DMS53 treated with DMSO at 0.1 percent for 48 hours (cell line): Measurements from ENCODE around the gene OR10G8.
A peak's percentile ranks its signal among the peaks of the same experiment; 100 is the strongest.
"Not testable (repeated sequence)": the region's sequence is repeated elsewhere in the genome, so short reads cannot be mapped to it uniquely, and the experiment has no call there.

Source experiments
- DNase-seq: peaks from one replicate; lab custom pipeline; 2025; ENCODE audit not compliant: unreplicated experiment; lab: John Stamatoyannopoulos, UW

The OR10G8 gene

DNA sequence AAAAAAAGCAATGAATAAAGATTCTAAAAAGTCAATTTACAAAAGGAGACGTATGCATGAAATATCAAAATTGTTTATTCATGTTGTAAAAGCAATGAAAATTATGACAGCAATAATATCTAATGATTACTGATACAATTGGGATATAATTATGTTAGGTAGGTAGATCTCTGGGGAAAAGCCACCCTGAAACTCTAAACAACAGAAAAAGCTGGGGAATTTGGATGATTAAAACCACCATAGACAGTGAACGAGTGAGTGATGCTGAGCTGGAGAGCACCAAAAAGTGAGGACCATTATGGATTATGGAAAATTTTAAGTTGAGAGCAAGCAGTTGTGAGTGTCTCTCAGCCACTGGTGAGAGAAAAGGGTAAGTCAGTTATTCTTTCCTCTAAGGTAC is at the start of gene OR10G8:
Gene OR10G8, plus strand, starts transcription at position 301 of the 400 bp plus-strand sequence. CDS start 2,825 bp downstream, outside the sequence.
- DNase-seq, result no peak

DNA sequence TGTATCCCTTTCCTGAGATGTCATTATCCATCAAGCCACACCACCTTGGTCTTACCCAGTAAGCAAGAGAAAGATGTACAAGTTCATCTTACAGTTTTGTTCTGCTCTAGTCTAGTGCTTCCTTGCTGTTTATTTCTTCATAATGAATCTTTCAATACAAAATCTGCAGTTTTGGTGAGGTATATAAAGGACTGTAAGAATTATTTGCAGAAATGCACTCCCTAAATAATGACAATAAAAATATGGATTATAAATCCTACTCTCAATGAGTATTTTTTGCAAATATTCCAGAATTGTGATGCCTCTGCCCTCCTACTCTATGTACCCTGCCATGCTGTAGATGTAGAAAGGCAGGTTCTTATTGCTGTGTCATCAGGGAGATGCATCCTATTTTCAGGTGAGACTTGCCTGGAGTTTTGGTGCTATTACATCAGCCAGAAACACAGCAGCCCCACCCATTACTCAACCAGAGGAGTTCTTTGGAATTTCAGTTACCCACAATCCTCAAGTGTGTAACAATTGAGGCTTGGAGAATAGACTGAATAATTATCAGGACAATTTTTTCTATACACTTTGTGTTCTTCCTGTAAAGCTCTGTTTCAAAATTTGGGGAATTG is 48.8 kb upstream of the OR10G8 start, which contains the start of gene OR10S1:
Gene OR10S1, minus strand, starts transcription at position 51 of the 617 bp plus-strand sequence. CDS start 117 bp downstream, outside the sequence.
- DNase-seq, result peak; percentile 21

DNA sequence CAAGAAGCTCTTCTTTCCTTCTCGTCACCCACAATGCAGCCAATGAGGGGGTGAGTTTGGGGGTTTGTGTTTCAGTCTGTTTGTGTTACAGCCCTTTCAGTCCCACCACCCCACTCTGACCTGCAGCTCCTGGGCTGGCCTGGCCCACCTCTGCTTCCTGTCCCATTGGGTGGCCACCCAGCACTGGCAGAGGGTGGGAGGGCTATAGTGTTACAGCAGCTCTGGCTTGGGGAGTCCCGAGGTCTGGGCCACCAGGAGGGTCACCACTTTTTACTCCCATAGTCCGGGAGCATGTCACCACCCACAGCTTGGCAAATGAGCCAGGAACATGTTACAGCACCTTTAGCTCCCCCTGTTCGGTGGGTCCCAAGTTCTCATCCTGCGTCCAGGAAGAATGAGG is 47.3 kb upstream of the OR10G8 start:
- DNase-seq, result no peak

DNA sequence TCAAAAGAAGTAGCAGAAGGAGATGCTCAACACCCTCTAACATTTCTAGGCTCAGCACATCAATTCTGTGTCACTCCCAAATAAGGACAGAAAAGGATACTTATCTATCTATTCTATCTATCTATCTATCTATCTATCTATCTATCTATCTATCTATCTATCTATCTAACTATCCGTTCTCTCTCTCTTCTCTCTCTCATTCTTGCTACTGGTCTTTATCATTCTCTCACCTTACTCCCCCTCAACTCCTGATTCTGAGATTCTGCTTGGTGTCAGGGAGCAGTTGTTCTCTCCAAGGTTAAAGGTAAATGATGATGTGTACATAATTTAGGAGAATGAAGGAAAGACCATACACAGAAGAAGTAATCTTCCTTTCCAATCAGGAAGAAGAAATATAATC is 31.5 kb upstream of the OR10G8 start, which contains the start of gene OR10G6:
Gene OR10G6, minus strand, starts transcription at position 43 of the 400 bp plus-strand sequence. Its CDS starts 0 bp downstream, at position 43.
- no peak for DNase-seq

- no peak for DNase-seq
Observed at GRCh38 chr11:124012697-124013096, 13.9 kb upstream of the OR10G8 start, which contains the start of gene OR10G4. Gene OR10G4, plus strand, starts transcription at chr11:124012997. Its CDS starts 2,578 bp downstream, at chr11:124015575.

- not testable (repeated sequence) for DNase-seq
Observed at GRCh38 chr11:124015837-124016236, 10.8 kb upstream of the OR10G8 start.

DNA sequence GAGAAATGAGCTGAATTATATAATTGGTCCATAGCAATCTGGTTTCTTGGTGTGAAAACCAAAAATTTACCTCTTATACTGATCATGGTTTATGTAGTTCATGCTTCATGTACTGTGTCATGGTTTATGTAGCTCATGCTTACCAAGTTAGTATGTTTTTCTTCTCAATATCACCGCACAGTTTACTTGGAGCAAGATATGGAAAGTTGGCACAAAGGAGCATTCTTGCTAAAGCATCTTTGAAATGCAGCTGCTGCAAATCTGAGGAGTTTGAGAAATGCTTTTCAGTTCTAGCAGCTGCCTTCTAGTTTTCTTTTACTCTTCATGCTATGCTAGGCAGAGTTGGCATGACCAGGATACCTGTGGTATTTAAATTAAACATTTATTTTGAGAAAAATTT is 10.1 kb downstream of the OR10G8 start:
- no peak for DNase-seq

- no peak for DNase-seq
Observed at GRCh38 chr11:124039557-124039956, 13.0 kb downstream of the OR10G8 start.

DNA sequence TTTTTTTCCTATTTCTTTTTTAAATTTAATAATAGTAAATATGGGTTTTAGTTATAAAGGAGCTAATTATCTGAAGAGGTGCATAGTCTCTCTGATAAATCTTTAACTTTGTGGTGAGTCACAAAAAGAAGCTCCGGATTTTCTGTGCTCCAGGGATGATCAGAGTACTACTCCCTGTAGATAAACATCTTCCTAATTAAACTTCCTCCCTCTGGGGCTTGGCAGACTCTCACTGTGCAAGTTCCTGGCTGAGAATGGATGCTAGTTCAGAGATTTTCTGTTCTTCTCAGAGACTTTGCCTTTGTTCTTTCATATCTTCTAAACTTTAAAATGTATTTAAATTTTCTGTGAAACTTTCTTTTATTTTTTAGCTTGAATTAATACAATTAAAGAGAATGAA is 14.7 kb downstream of the OR10G8 start, which contains the start of gene OR10G7:
Gene OR10G7, minus strand, starts transcription at position 72 of the 400 bp plus-strand sequence. CDS start 2,324 bp downstream, outside the sequence.
- DNase-seq, result peak; percentile 1

GRCh38 chr11:124043420-124043819 is 16.8 kb downstream of the OR10G8 start:
- no peak for DNase-seq

DNA sequence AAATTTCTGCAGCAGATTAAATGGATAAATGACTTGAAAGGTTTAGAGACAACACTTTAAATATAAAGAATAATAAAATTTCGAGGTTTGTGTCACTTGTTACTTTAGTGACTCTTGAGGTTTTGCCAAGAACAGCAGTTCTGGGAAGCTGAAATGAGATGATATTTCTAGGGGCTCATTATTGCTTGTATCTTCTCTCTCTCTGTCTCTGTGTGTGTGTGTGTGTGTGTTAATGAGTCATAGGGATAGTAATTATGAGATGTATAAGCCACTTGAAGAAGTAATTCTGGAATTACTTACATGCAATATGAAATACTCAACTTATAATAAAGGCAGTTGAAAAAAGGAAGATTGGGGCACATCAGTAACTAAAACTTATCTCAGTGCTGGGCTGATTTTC is 24.1 kb downstream of the OR10G8 start:
- DNase-seq, result no peak

- DNase-seq, result no peak
Observed at GRCh38 chr11:124052966-124053365, 26.4 kb downstream of the OR10G8 start.

DNA sequence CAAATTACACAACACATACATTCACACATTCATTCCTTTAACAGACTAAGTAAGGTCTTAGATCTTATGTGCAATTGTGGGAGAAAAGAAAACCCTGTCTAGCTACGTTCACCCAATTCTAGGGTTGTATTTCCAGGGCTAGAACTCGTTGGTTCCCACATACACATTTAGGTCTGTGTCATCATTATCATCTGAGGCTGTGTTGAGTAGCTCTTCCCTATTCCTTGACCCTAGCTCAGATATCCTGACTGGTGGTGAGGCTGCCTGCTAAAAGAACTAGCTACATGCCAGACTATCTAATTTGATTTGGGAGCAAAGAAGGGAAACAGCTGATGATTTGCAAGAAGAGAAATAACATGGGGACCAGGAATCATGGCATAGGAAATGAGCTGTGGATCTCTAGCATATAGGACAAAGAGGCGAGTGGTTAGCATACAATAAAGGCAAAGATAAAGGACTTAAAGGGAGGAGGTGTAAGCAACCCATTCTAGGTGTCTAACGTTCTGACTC is 42.1 kb downstream of the OR10G8 start:
- no peak for DNase-seq

DNA sequence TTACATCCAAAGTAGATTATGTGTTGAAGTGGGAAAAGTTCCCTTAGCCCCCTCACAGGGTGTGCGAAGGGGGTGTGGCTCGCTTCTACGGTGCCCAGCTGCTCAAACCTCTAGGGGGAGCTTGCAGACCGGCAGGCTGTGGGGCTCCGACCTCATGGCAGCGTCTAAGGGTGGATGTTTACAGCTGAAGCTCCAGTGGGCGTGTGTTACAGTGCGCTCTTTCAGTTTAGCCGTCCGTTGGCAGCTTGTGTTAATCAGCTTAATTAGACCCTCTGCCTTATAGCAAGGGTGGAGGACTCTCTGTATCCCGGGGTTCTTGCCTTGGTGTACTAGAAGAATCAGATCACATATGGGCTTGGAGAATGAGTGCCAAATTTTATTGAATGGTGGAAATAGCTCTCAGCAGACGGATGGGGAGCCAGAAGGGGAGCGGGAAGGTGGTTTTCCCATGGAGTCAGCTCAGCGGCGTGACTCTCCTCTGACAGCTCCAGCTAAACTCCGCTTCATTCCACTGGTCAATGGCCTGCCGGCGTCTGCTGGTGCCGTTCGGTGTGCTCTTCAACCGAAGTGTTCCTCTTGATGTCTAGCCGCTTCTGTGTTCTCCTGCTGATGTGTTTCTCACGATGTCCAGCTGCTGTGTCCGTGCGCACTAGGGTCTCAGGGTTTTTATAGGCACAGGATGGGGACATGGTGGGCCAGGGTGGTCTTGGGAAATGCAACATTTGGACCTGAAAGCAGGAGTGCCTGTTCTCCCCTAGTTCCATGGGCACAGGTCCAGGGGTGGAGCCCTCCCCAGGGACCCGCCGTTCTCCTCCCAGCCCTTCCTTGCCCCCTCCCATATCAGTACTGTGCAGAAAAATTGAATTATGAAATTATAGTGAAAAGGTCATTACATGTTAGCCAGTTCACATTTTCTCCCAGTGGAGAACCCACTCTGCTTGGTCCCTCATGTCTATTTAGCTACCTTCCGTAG is 43.1 kb downstream of the OR10G8 start:
- peak; percentile 60 for DNase-seq

GRCh38 chr11:124070915-124071622 is 44.5 kb downstream of the OR10G8 start:
- DNase-seq, result peak; percentile 84

DNA sequence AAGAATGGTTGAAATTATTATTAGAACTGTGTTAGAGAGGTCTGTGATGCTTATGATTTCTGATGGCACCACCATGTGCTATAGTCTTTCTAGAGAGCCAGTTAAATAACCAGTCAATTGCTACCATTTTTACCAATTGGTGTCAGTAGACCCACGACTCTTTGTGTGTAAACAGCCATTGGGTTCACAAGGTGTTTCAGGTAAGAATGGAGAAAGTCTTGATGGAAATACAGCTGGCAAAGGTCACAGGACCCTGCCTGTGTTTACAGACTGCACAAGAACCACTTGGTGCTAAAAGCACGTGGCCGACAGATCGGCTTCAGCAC is 45.0 kb downstream of the OR10G8 start:
- peak; percentile 84 for DNase-seq

- no peak for DNase-seq
Observed at GRCh38 chr11:124072147-124072546, 45.5 kb downstream of the OR10G8 start.

DNA sequence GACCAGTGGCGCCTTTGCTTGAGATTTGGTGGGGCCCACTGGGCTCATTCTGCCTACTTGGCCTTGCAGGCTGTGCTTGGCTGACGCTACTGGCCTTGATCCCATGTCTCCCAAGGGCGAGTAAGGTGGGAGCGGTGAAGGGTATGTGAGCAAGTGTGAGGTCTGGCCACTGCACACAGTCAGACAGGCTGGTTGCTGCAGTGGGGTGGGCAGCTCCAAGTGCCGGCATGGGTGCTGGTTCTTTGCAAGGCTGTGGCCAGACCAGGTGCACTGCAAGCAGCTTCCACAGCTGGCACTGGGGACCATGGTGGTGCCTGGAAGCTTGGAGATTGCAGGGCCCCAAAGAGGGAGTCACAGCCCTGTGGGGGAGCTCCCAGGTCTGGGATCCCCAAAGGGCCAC is 48.0 kb downstream of the OR10G8 start:
- no peak for DNase-seq

DNA sequence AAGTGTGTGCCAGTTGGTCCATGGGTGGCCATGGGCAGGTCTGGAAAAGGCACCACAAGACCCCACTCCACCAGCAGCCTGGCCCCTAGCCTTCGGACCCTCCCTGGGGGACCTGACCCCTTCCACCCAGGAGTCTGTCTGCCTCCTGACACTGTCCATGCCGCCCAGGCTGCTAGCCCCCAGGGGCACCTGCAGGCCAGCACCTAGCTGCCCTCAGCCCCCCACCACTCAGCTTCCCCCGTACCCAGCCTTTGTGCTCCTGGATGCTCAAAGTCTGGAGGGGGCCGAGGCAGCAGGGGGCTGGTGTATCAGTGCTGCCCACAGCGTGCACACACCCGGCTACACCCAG is 48.9 kb downstream of the OR10G8 start:
- DNase-seq, result no peak

DNA sequence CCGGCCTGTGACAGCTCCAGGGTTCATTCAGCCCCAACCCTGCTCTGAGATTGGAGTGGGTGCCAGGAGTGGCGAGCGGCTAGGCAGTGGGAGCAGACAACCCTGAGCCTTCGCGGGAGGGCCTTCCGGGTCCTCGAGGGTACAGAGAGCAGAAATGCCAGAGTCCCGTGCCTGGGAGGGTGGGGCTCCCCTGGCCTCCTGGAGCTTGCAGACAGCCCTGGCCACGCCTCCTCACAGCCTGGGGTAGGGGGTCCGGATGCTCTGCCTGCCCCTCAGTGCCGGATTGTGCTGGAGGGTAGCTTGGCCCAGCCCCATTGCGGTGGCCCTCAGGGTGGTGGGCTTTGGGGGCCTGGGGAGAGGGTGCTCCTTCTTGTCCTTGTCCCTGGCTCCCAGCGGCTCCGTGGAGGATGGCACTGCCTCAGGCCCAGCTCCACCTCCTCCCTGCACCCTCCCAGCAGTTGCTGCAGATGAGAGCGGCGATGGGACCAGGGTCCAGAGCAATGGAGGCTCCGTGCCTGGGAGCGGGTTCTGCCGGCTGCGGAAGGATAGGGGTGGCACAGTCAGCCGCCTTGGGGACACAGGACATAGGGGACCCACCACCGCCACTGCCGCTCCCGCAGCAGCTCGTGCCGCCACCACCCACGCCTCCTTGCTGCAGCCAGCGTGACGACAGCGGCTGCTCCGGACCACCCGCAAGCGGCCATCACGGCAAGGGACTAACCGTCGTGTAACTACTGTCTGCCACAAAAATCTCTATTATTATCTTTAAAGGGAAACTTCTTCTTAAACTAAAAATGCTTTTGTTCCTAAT is 49.4 kb downstream of the OR10G8 start:
- DNase-seq, result no peak
